A673 (cell line): ENCODE measurements around the gene KANK3.

Source experiments
- CTCF ChIP-seq: fragments of 300-800, 200-600 bp; sonication (generic); conservative IDR thresholded peaks from 2 replicates; pipeline ENCODE4 v1.5.1; 2017; ENCODE audit warnings: low read depth, mild to moderate bottlenecking, antibody characterized with exemption, low read length, moderate library complexity, mixed read lengths
- EZH2 ChIP-seq: fragments of 200-600 bp; sonication (generic); IDR thresholded peaks from 2 replicates; pipeline ENCODE4 v1.6.1; 2017; ENCODE audit warnings: borderline replicate concordance, low read depth, mild to moderate bottlenecking, mixed read lengths, antibody characterized with exemption, low read length; ENCODE audit not compliant: poor library complexity, severe bottlenecking

GRCh38 chr19:8311461-8312260 is 31.4 kb downstream of the KANK3 start:
- no peak for TF ChIP-seq EZH2
- TF ChIP-seq CTCF: no peak
